Left ventricle myocardium superior (tissue), 1 donor: ENCODE data around the gene PRR16. TPM values are rescaled to one million over a fixed set of nuclear protein-coding genes. Genes with fewer than 3 reads are reported as not detected.

Experiments
- ATAC-seq: fragments of 200-7000 bp; cut with Tn5 transposase; one replicate; pipeline ENCODE4 v1.9.1; 2020; ENCODE audit warnings: mild to moderate bottlenecking, moderate library complexity
- DNase-seq: peaks from one replicate; pipeline ENCODE4 v3.0.0-alpha.2; 2020
- intact Hi-C: fragments of 100-400 bp; cut with micrococcal nuclease; formaldehyde crosslinking; loops from one replicate; pipeline ENCODE4 v1.11.0; 2022
- total RNA-seq: library from RNA; stranded (reverse); fragmentation: NEBNext Ultra II Directional; extraction: Animal tissue kit (Norgen Biotek cat#: 25700); gene quantifications from one replicate; pipeline ENCODE4 v1.2.1, GENCODE V29; 2021
- donor health status: DM: no; HTN: yes; CAD: no; lungs with severe emphysema.

PRR16 gene
- total RNA-seq, 1 donor from 2014 or later, result 12.9 TPM

- ATAC-seq, result no peak
- DNase-seq, result no peak
- intact Hi-C loops, result no loop called here
These were observed 46.1 kb downstream of the PRR16 start for GRCh38 chr5:120510098-120510637.

- ATAC-seq, result no peak
- intact Hi-C loops, result no loop called here
- DNase-seq, result no peak
These were observed 47.0 kb downstream of the PRR16 start for GRCh38 chr5:120510994-120511686.

GRCh38 chr5:120512068-120512467, 48.0 kb downstream of the PRR16 start:
- DNase-seq (no peak), ATAC-seq (no peak)
- intact Hi-C loops, result no loop called here

GRCh38 chr5:120512791-120513650, 48.9 kb downstream of the PRR16 start:
- intact Hi-C loops, result no loop called here
- ATAC-seq (no peak), DNase-seq (no peak)

GRCh38 chr5:120516805-120517204, 52.7 kb downstream of the PRR16 start:
- ATAC-seq, result no peak
- DNase-seq, result no peak
- intact Hi-C loops, result no loop called here

GRCh38 chr5:120517607-120518252, 53.6 kb downstream of the PRR16 start:
- ATAC-seq (peak; percentile 32), DNase-seq (no peak)
- intact Hi-C loops, result no loop called here

GRCh38 chr5:120518581-120518980, 54.5 kb downstream of the PRR16 start:
- intact Hi-C loops, result no loop called here
- DNase-seq (no peak), ATAC-seq (no peak)

- intact Hi-C loops, result no loop called here
- ATAC-seq (no peak), DNase-seq (no peak)
These were observed 63.2 kb downstream of the PRR16 start for GRCh38 chr5:120527251-120527650.

GRCh38 chr5:120528609-120529008, 64.5 kb downstream of the PRR16 start:
- DNase-seq, result no peak

GRCh38 chr5:120529386-120529785, 65.3 kb downstream of the PRR16 start:
- ATAC-seq (no peak), DNase-seq (no peak)
- intact Hi-C loops, result no loop called here

More at GRCh38 chr5:120528609-120529008, 64.5 kb downstream of the PRR16 start:
- no peak for ATAC-seq
- intact Hi-C loops, result no loop called here

GRCh38 chr5:120531215-120531614, 67.1 kb downstream of the PRR16 start:
- DNase-seq (no peak), ATAC-seq (peak; percentile 59)
- intact Hi-C loops, result no loop called here

- ATAC-seq, result no peak
- no peak for DNase-seq
- intact Hi-C loops, result no loop called here
These were observed 68.7 kb downstream of the PRR16 start for GRCh38 chr5:120532835-120533234.

GRCh38 chr5:120533581-120533980, 69.5 kb downstream of the PRR16 start:
- DNase-seq, result no peak
- no peak for ATAC-seq
- intact Hi-C loops, result no loop called here

- ATAC-seq (no peak), DNase-seq (no peak)
- intact Hi-C loops, result no loop called here
These were observed 71.8 kb downstream of the PRR16 start for GRCh38 chr5:120535900-120536299.

GRCh38 chr5:120538149-120538548, 74.0 kb downstream of the PRR16 start:
- intact Hi-C loops, result no loop called here
- DNase-seq (no peak), ATAC-seq (no peak)

- intact Hi-C loops, result no loop called here
- DNase-seq (no peak), ATAC-seq (peak; percentile 61)
These were observed 74.5 kb downstream of the PRR16 start for GRCh38 chr5:120538644-120539043.

- intact Hi-C loops, result no loop called here
- DNase-seq (no peak), ATAC-seq (no peak)
These were observed 75.4 kb downstream of the PRR16 start for GRCh38 chr5:120539471-120539870.

- ATAC-seq (no peak), DNase-seq (no peak)
- intact Hi-C loops, result no loop called here
These were observed 76.0 kb downstream of the PRR16 start for GRCh38 chr5:120540097-120540496.

- DNase-seq (no peak), ATAC-seq (no peak)
- intact Hi-C loops, result no loop called here
These were observed 79.9 kb downstream of the PRR16 start for GRCh38 chr5:120544043-120544442.

- ATAC-seq (no peak), DNase-seq (no peak)
- intact Hi-C loops, result no loop called here
These were observed 80.9 kb downstream of the PRR16 start for GRCh38 chr5:120545007-120545406.
